Esophagus mucosa (tissue), 1 donor: ENCODE data around the gene MARS1. TPM values are rescaled to one million over a fixed set of nuclear protein-coding genes. Genes with fewer than 3 reads are reported as not detected.

Source experiments
- ATAC-seq: fragments of 200-7000 bp; cut with Tn5 transposase; one replicate; pipeline ENCODE4 v1.9.1; 2020
- total RNA-seq: library from RNA; stranded (reverse); gene quantifications from one replicate; pipeline ENCODE4 v1.2.4, GENCODE V29; 2023
- donor health status: DM: yes; HTN: yes; CAD: no.

The MARS1 gene
- total RNA-seq, 1 donor from 2014 or later, result 130 TPM

DNA sequence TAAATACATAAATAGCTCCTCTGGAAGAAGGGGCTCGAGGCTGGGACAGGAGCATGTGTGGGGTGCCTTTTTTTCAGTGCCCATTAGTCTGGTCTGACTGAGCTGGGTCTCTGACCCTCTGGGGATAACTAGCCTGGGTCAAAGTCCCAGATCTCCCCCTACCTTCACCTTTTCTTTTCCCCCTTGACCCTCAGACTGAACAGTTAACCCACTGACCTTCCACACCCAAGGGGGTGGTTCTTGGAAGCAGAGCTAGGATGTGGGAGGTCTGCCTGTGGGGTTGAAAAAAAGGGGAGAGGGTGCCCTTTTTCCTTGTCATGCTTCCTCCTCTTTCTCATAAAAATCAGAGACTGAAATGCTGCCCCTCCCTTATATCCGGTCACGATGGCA lies 29.2 kb upstream of the MARS1 start:
- ATAC-seq, result no peak

DNA sequence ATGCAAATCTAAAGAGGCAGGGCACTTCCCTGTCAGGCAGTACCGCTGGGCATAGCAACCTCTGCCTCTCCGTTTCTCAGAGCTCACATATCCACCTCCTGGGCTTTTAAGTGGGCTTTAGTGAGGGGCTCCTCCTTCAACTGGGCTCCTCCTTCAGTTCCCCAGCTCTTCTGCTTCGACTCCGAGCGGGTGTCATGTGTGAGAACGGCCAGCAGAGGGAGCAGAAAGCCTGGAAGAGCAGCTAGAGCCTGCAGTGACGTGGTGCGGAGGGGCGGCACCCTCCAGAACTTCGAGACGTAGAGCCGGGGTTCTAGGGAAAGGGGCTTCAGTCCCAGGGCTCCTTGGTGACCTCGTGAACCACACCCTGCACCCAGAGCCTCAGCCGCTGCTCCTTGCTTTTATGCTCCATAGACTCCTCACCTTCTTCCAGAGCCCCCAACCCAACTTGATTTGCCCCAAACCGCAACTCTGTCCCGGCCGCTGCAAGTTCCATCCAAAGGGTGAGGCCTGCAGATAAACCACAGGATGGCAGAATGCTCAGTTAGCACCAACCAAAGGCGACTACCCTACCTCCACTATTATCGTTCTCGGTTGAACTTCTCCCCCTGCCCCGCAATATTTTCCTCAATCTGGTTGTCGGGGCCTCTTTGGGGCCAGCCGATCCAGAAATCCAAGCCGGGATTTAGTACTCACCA lies 28.7 kb upstream of the MARS1 start:
- ATAC-seq, result peak; percentile 77

- ATAC-seq, result no peak
These were observed 28.0 kb upstream of the MARS1 start, which contains the start of gene GLI1 for GRCh38 chr12:57459750-57460467. TSS of gene GLI1 (plus strand) at chr12:57459785. CDS start at chr12:57463692, 3,907 bp downstream.

DNA sequence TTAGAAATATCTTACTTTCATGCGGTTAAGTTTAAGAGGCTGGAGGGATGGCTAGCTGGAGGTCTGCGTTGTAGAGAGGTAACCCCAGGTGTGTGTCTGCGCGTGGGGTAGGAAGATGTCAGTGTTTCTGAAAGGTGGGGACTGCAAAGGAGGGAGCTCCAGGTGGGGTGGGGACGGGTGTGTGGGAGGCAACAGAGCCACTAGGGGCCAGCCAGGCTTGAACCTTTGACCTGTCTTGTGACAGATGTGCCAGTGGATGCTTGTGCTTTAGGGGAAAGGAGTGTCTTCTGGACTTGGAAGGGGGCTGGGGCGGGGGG lies 27.4 kb upstream of the MARS1 start:
- no peak for ATAC-seq

- ATAC-seq, result no peak
These were observed 27.0 kb upstream of the MARS1 start for GRCh38 chr12:57460841-57461275.

- no peak for ATAC-seq
These were observed 26.5 kb upstream of the MARS1 start for GRCh38 chr12:57461276-57461916.

DNA sequence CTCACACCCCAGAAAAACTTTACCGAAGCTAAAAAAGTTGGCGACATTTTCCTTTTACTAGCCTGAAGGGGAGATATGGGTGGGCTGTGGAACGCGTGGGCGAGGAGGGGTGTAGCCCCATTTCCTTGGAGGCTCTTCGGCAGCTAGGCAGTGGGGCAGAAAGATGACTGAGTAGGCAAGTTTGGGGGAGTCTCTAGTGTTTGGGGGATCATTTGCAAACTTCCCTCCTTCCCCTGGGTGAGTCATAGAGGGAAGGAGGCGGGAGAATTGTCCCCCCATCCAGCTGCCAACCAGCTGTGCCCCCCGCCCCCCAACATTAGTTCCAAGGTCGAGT lies 26.0 kb upstream of the MARS1 start:
- no peak for ATAC-seq

DNA sequence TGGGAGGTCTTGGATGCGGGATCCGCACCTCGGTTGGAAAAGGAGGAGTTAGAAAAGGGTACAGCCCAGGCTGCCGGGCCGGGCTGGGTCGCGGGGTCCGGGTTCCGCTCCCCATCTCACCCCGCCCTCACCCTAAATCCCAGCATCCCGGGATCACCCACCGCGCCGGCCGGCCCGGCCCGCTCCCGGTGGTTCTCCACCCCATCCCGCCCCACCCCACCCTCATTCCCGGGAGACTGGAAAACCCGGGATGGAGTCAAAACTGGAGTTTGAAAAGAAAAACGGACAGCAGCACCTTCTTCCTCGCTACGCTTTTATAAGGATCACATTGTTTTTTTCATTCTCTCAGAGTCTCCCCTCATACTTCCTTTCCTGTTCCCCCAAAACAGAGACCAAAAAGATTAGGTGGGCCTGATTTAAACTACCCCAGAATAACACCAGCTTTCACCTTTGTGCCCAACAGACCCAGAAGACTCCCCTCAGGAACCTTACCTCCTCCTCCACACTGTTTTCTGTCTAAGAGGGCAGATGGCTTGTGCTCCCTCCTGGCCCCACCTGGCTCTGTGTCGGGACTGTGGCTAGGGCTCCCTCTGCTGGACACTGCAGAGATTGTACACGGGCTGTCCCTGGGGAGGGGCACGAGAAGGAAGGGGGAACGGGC lies 25.5 kb upstream of the MARS1 start:
- ATAC-seq, result peak; percentile 82

- ATAC-seq, result no peak
These were observed 25.0 kb upstream of the MARS1 start for GRCh38 chr12:57462912-57463253.

DNA sequence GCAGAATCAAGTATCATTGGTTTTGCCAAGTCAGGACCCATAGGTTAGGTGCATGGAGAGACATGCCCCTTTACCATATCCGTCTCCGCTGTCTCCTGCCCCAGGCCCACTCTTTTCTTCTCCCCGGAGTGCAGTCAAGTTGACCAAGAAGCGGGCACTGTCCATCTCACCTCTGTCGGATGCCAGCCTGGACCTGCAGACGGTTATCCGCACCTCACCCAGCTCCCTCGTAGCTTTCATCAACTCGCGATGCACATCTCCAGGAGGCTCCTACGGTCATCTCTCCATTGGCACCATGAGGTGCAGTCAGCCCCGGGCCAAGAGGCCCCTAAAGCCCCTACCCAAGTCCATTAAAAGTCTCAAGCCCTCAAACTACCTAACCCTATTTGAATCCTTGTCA lies 23.3 kb upstream of the MARS1 start:
- no peak for ATAC-seq

DNA sequence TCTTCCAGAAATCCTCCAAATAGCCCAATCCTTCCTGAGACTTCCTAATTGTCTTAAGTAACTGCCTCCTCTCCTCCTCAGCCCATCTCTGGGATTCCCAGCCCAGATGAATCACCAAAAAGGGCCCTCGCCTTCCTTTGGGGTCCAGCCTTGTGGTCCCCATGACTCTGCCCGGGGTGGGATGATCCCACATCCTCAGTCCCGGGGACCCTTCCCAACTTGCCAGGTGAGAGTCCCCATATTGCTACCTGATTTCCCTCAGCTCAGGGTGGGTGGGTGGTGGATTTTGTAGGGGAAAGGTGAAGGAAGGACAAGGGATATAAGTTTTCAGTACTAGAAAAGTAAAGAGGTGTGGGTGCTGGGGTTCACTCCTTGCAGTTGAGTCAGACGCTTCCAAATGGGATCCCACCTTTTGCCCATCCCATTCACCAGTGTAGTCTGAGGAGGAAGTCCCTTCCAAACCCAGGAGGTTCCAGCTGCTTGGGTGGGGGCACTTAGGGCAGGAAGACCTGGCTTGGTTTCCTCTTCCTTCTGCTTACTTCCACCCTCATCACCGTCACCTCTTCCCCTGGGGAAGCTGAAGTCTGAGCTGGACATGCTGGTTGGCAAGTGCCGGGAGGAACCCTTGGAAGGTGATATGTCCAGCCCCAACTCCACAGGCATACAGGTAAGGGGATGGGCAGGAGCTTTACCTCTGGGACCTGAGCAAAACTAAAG lies 22.7 kb upstream of the MARS1 start:
- ATAC-seq, result no peak

DNA sequence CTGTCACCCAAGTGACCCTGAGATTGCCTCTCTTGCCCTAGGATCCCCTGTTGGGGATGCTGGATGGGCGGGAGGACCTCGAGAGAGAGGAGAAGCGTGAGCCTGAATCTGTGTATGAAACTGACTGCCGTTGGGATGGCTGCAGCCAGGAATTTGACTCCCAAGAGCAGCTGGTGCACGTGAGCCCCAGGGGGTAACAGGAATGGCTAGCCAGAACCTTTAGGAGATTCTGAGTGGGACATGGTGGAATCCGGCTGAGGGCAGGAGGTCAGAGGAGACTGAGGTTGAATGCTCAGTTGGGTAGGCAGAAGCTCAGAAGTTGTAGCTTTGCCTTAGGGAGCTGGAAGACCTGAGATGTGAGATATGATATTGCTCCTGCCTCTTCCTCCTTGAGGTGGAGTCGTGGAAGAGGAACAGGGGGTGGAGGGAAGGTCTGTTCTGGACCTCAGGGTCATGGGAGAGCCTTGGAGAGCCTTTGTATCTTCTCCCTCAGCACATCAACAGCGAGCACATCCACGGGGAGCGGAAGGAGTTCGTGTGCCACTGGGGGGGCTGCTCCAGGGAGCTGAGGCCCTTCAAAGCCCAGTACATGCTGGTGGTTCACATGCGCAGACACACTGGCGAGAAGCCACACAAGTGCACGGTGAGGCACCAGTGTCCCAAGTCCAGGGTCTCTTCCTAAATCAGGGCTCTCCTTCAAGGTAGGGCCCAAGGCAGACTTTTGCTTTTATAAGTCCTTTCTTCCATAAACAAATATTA lies 21.9 kb upstream of the MARS1 start:
- no peak for ATAC-seq

DNA sequence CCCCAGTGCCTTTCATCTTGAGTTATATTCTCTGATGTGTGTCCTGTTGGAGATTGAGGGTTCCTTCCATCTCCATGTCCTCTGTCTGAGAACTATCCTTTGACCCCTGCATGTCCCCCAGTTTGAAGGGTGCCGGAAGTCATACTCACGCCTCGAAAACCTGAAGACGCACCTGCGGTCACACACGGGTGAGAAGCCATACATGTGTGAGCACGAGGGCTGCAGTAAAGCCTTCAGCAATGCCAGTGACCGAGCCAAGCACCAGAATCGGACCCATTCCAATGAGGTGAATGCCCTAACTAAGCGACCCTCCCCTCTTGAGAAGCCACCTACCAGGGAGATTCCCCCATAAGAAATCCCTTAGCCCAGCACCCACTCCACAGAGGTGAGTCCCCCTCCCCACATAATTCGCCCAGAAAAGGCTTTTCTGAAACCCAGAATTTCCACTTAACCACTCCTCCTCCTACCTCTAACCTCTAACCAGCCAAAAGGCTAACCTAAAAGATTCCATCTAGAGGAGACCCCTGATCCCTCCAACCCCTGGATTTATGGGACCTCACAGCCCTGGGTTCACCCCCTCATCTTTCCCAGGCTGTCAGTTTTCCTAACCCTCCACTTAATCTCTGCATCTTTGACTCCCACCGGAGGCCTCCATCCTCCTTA lies 20.5 kb upstream of the MARS1 start:
- ATAC-seq, result no peak

DNA sequence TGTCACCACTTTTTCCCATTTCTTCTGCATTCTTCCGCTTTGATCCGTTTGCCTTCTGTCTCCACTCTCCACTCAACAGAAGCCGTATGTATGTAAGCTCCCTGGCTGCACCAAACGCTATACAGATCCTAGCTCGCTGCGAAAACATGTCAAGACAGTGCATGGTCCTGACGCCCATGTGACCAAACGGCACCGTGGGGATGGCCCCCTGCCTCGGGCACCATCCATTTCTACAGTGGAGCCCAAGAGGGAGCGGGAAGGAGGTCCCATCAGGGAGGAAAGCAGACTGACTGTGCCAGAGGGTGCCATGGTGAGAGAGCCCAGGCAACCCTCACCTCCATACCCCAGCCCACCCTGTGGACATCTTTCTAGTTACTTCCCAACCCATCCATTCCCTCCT lies 20.0 kb upstream of the MARS1 start:
- no peak for ATAC-seq

- no peak for ATAC-seq
These were observed 18.3 kb upstream of the MARS1 start for GRCh38 chr12:57469296-57470164.

- ATAC-seq, result no peak
These were observed 17.4 kb upstream of the MARS1 start for GRCh38 chr12:57470286-57470969.

- no peak for ATAC-seq
These were observed 16.8 kb upstream of the MARS1 start for GRCh38 chr12:57470970-57471656.

- ATAC-seq, result no peak
These were observed 16.2 kb upstream of the MARS1 start for GRCh38 chr12:57471661-57472060.

DNA sequence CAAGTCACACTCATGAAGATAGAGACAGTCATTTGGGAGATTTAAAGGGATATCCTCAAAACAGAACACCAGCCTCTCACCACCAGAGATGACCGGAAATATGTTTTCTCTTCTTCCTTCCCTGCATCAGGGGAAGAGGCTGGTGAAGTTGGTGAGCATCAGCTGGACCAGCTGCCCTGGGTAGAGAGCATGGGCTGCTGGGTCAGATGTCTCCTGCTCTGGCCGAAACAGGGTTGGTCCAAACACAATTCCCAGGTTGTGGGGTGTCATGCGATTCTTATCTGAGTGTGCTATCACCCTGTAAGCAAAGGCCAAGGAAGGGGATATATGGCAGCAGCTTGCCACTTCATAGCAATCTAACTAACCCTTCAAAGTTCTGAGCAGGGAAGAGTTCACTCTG lies 15.5 kb upstream of the MARS1 start:
- ATAC-seq, result no peak
